GM23248 (cell line): ENCODE measurements around the gene NPB. TPM values are rescaled to one million over a fixed set of nuclear protein-coding genes. Genes with fewer than 3 reads are reported as not detected.
A peak's percentile ranks its signal among the peaks of the same experiment; 100 is the strongest.

Experiments used
- DNase-seq: peaks from one replicate; pipeline ENCODE4 v3.0.0-alpha.2; 2015
- H2AFZ ChIP-seq: fragments of 200-600 bp; sonication (generic); 2 replicates; pipeline ENCODE4 v1.6.1; 2016; ENCODE audit warnings: antibody characterized with exemption
- H3F3A ChIP-seq: fragments of 200-600 bp; sonication (generic); 2 replicates; pipeline ENCODE4 v1.6.1; 2016; ENCODE audit warnings: mild to moderate bottlenecking, antibody characterized with exemption, mixed run types; ENCODE audit not compliant: insufficient read depth
- H3K27ac ChIP-seq: fragments of 200-600 bp; sonication (generic); 2 replicates; pipeline ENCODE4 v1.5.1; 2016; ENCODE audit warnings: mild to moderate bottlenecking
- H3K27me3 ChIP-seq: fragments of 200-600 bp; sonication (generic); replicated peaks from 2 replicates; pipeline ENCODE4 v1.6.1; 2016; ENCODE audit warnings: mild to moderate bottlenecking; ENCODE audit not compliant: insufficient read depth
- H3K36me3 ChIP-seq: fragments of 200-600 bp; sonication (generic); 2 replicates; pipeline ENCODE4 v1.6.1; 2016; ENCODE audit warnings: low read depth, mild to moderate bottlenecking
- H3K4me1 ChIP-seq: fragments of 200-600 bp; sonication (generic); 2 replicates; pipeline ENCODE4 v1.6.1; 2016; ENCODE audit warnings: mild to moderate bottlenecking; ENCODE audit not compliant: insufficient read depth
- H3K4me2 ChIP-seq: fragments of 200-600 bp; sonication (generic); one replicate; pipeline ENCODE4 v1.6.1; 2016; ENCODE audit warnings: mild to moderate bottlenecking; ENCODE audit not compliant: unreplicated experiment
- H3K4me3 ChIP-seq: fragments of 200-600 bp; sonication (generic); 2 replicates; pipeline ENCODE4 v1.5.1; 2016; ENCODE audit warnings: mild to moderate bottlenecking
- H3K79me2 ChIP-seq: fragments of 200-600 bp; sonication (generic); 2 replicates; pipeline ENCODE4 v1.6.1; 2016; ENCODE audit warnings: mild to moderate bottlenecking; ENCODE audit not compliant: insufficient read depth
- H3K9ac ChIP-seq: fragments of 200-600 bp; sonication (generic); 2 replicates; pipeline ENCODE4 v1.6.1; 2016; ENCODE audit warnings: mild to moderate bottlenecking
- H3K9me2 ChIP-seq: fragments of 200-600 bp; sonication (generic); 2 replicates; pipeline ENCODE4 v1.6.1; 2016; ENCODE audit warnings: mixed run types, mild to moderate bottlenecking, moderate library complexity; ENCODE audit not compliant: insufficient read depth
- H3K9me3 ChIP-seq: fragments of 200-600 bp; sonication (generic); one replicate; pipeline ENCODE4 v1.6.1; 2017; ENCODE audit warnings: low read depth
- H4K20me1 ChIP-seq: fragments of 200-600 bp; sonication (generic); 2 replicates; pipeline ENCODE4 v1.6.0; 2016; ENCODE audit not compliant: insufficient read depth
- EZH2 ChIP-seq: fragments of 200-600 bp; sonication (generic); IDR thresholded peaks from 2 replicates; pipeline ENCODE4 v1.6.1; 2018; ENCODE audit warnings: antibody characterized with exemption, mild to moderate bottlenecking; ENCODE audit not compliant: insufficient read depth, poor library complexity, severe bottlenecking
- EZH2phosphoT487 ChIP-seq: fragments of 200-600 bp; sonication (generic); IDR thresholded peaks from 2 replicates; pipeline ENCODE4 v1.6.1; 2018; ENCODE audit warnings: antibody characterized with exemption, moderate library complexity, mild to moderate bottlenecking, low read depth; ENCODE audit not compliant: insufficient read depth
- WGBS, 2 experiments: methylation state at CpG; one replicate each; pipeline ENCODE4 v1.1.6; 2015 to 2017; ENCODE audit warnings: low lambda C conversion rate in 2 of 2, low coverage in 1 of 2; ENCODE audit errors: missing lambda C conversion rate in 2 of 2; 5-methylcytosine and 5-hydroxymethylcytosine counted together
- in situ Hi-C: fragments of 300-500 bp; cut with MboI; formaldehyde crosslinking; loops from 2 replicates; pipeline ENCODE4 v1.15.0; 2020
- polyA plus RNA-seq: library from polyadenylated mRNA; unstranded; fragments of >200 nt; fragmentation: Nextera tagmentation; extraction: Ambion mirVana; gene quantifications from 2 replicates; pipeline ENCODE4 v1.2.1, GENCODE V29; 2016
- total RNA-seq: library from RNA; depleted of rRNA; stranded (reverse); fragments of >200 nt; shearing (Covaris generic); gene quantifications from 2 replicates; pipeline ENCODE4 v1.2.3, GENCODE V29; 2014

Gene NPB
- total and polyA plus RNA-seq, 2 experiments from 2014 or later = 1.1 to 2.4 TPM

DNA sequence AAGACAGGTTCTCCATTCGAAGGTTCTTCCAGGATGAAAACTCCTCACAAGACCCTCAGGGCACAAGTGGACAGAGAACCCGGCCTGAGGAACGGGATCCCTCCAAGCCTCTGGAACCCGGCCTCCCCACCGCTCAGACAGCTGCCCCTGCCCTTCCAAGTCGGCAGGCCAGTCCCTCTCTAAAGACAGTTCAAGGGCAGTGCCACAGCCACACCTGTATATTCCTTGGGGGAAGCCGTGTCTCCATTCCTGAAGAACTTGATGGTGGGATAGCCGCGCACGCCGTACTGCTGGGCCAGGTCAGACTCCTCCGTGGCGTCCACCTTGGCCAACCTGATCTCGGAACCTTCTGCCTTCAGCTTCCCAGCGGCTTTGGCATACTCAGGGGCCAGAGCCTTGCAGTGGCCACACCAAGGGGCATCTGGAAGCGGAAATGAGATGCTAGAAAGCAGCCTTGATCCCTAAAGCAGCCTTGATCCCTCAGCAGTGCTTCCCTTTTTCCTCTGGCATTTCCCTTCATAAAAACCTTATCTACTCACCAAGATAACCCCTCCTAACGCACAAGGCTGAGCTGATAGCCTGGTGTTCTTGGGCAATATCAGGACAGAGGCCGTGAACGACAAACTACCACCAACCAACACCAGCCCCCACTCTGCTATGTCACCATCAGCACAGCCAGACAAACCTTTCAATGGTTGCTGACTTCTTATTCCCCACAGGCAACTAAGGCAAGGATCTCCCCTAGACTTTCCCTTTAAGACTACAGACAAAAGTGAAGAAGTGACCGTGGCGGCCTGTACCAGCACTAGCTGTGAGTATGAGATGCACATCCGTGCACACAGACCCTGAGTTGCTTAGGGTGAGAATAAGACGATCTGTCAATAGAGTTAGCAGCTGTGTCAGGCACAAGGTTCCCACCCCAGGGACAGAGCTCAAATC, 42.8 kb upstream of the NPB start:
- Histone ChIP-seq H3K79me2 (peaks cover 89% of the 10 kb centered on the region), H3K27ac (peak overlapping the region; percentile 86), H4K20me1 (no peaks in the 10 kb centered on the region), H3K36me3 (peaks cover 26% of the 10 kb centered on the region; the same call in 1 of the 2 replicates), H3K4me1 (peaks cover 45% of the 10 kb centered on the region), H3K9me2 (no peaks in the 10 kb centered on the region), H3F3A (peaks cover 21% of the 10 kb centered on the region), H3K9me3 (no peaks in the 10 kb centered on the region), H3K9ac (peak overlapping the region; percentile 95), H2AFZ (no peak overlapping the region), H3K4me2 (peak overlapping the region; percentile 100), H3K27me3 (no peaks in the 10 kb centered on the region), H3K4me3 (peak overlapping the region; percentile 95)
- DNase-seq = peak; percentile 55
- in situ Hi-C loops = no loop called here
- 42 to 46% methylated on average over 23 of the region's 23 CpGs for WGBS, 2 experiments
- TF ChIP-seq EZH2phosphoT487 (no peak), EZH2 (no peak)

DNA sequence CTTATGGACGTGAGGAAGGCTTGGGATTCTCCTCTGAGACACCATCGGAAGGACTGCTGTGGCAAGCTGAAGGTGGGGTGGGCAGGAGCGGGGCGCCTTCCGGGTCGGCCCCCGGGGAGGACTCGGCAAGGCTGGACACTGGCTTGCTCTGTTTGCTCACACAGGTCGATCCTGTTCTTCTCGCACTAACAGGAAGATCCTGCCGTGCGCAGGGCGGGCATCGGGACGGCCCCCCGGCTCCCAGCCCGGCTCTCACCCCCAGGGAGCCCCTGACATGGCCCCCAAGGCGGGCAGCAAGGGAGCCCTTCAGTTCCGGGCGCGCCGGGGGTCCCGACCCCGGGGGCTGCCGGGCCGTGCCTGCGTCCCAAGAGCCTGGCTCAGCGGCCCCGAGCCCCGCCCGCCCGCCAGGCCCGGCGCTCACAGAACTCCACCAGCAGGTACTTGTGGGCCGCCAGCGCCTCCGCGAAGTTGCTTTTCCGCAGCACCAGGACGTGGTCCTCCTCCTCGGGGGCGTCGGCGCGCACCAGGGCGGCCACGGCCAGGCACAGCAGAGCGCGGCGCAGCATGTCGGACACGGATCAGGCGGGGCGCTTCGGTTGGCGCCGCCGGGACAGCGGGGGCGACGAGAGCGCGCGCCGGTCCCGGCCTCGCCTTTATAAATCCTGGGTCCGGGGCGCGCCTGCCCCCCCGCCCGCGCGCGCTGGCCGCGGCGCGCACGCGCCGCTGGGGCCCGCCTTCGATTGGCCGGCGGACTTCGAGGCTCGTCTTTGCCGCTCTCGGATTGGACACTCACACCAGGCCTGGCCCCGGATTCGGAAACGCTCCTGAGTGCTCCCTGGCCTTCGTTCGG, 41.9 kb upstream of the NPB start, which contains the start of gene P4HB:
Gene P4HB, minus strand, starts transcription at position 630 of the 850 bp plus-strand sequence. Its CDS starts 64 bp downstream, at position 566.
- Histone ChIP-seq H3K27ac (peak within 1 kb of the TSS; percentile 96), H3K36me3 (peaks cover 19% of the 10 kb centered on the region; the same call in 1 of the 2 replicates), H4K20me1 (no peaks in the 10 kb centered on the region), H3K9me2 (no peaks in the 10 kb centered on the region), H3K79me2 (peaks cover 89% of the 10 kb centered on the region), H3K27me3 (no peaks in the 10 kb centered on the region), H3K9ac (peak within 1 kb of the TSS; percentile 97), H3K4me2 (peak within 1 kb of the TSS; percentile 100), H3F3A (peaks cover 28% of the 10 kb centered on the region), H3K9me3 (no peaks in the 10 kb centered on the region), H3K4me3 (peak within 1 kb of the TSS; percentile 95), H2AFZ (no peak within 1 kb of the TSS), H3K4me1 (peaks cover 44% of the 10 kb centered on the region)
- 1 to 2% methylated on average over 66 to 70 of the region's 95 CpGs for WGBS, 2 experiments
- in situ Hi-C loops = no loop called here
- TF ChIP-seq EZH2 (no peak), EZH2phosphoT487 (no peak)
- DNase-seq = peak; percentile 48

DNA sequence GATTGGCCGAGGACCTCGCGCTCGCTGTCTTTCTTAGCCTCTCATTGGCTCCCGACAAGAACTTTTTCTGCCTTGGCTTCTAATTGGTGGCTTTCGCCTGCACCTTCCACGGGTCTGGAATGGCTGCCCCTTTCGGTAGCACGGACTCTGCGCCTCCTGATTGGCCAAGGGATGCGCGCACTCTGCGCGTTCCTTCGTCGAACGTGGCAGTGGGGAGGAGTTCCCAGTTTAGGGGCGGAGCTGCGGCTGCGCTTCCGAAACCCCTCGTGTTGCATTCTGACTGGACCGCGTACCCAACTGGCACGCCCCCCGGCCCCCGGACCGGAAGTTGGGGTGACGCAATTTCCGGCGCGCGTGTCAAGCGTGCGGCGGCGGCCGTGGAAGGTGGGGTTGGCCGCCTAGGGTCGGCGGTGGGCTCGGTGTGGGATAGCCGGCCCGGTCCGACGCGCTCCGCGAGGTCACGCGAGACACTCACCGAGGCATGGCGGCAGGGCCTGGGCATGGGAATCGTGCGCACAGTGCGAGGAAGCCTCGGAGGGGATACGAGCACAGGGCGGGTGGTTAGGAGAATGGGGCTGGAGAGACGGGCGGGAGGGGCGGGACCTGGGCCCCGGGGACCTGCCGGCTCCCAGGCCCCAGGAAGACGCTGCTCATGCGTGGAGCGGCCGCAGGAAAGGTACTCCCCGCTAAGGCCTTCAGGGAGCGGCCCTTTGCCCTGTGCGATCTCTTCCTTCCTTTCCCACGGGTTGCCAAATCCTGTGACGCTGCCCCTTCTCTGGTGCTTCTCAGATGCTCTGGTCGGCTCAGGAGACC, 41.1 kb upstream of the NPB start:
- H4K20me1 ChIP-seq = no peaks in the 10 kb centered on the region

More for the DNA sequence above, 41.1 kb upstream of the NPB start:
- Histone ChIP-seq H3K9me2 (no peaks in the 10 kb centered on the region), H3K9ac (peak overlapping the region; percentile 97), H3K4me2 (peak overlapping the region; percentile 94), H3K36me3 (peaks cover 11% of the 10 kb centered on the region; the same call in 1 of the 2 replicates), H3K9me3 (no peaks in the 10 kb centered on the region), H2AFZ (no peak overlapping the region), H3K79me2 (peaks cover 89% of the 10 kb centered on the region), H3K4me3 (peak overlapping the region; percentile 85), H3K4me1 (peaks cover 36% of the 10 kb centered on the region), H3F3A (peaks cover 35% of the 10 kb centered on the region), H3K27ac (peak overlapping the region; percentile 96), H3K27me3 (no peaks in the 10 kb centered on the region)
- TF ChIP-seq EZH2phosphoT487 (no peak), EZH2 (no peak)
- WGBS, 2 experiments = 1 to 3% methylated on average over 66 to 71 of the region's 74 CpGs
- in situ Hi-C loops = no loop called here
- peak; percentile 100 for DNase-seq
